ENCODE data around the gene PITPNB.

The PITPNB gene

GRCh38 chr22:27833803-27834202, 85.3 kb downstream of the PITPNB start:
- no peak for TF ChIP-seq GATA2 (IDR thresholded peaks at IDR 0.05; ENCODE audit: low read depth, low read length)
- TF ChIP-seq GATA3 (IDR thresholded peaks at IDR 0.05; ENCODE audit: low read depth, low read length): no peak

GRCh38 chr22:27832606-27833005, 86.5 kb downstream of the PITPNB start:
- TF ChIP-seq GATA2 (IDR thresholded peaks at IDR 0.05; ENCODE audit: low read depth, low read length) (no peak), GATA3 (IDR thresholded peaks at IDR 0.05; ENCODE audit: low read depth, low read length) (no peak)

- no peak for TF ChIP-seq GATA2 (IDR thresholded peaks at IDR 0.05; ENCODE audit: low read depth, low read length)
- no peak for TF ChIP-seq GATA3 (IDR thresholded peaks at IDR 0.05; ENCODE audit: low read depth, low read length)
Observed at GRCh38 chr22:27829620-27830019, 89.4 kb downstream of the PITPNB start.

GRCh38 chr22:27827604-27828587, 91.2 kb downstream of the PITPNB start:
- TF ChIP-seq GATA2 (IDR thresholded peaks at IDR 0.05; ENCODE audit: low read depth, low read length) (no peak), GATA3 (IDR thresholded peaks at IDR 0.05; ENCODE audit: low read depth, low read length) (no peak)

- no peak for TF ChIP-seq GATA2 (IDR thresholded peaks at IDR 0.05; ENCODE audit: low read depth, low read length)
- no peak for TF ChIP-seq GATA3 (IDR thresholded peaks at IDR 0.05; ENCODE audit: low read depth, low read length)
Observed at GRCh38 chr22:27825174-27825573, 93.9 kb downstream of the PITPNB start.

- TF ChIP-seq GATA2 (IDR thresholded peaks at IDR 0.05; ENCODE audit: low read depth, low read length) (no peak), GATA3 (IDR thresholded peaks at IDR 0.05; ENCODE audit: low read depth, low read length) (no peak)
Observed at GRCh38 chr22:27823221-27823620, 95.8 kb downstream of the PITPNB start.

- TF ChIP-seq GATA2 (IDR thresholded peaks at IDR 0.05; ENCODE audit: low read depth, low read length): no peak
- no peak for TF ChIP-seq GATA3 (IDR thresholded peaks at IDR 0.05; ENCODE audit: low read depth, low read length)
Observed at GRCh38 chr22:27820896-27821866, 97.9 kb downstream of the PITPNB start.

- TF ChIP-seq GATA2 (IDR thresholded peaks at IDR 0.05; ENCODE audit: low read depth, low read length) (no peak), GATA3 (IDR thresholded peaks at IDR 0.05; ENCODE audit: low read depth, low read length) (no peak)
Observed at GRCh38 chr22:27816552-27816951, 102.5 kb downstream of the PITPNB start.

GRCh38 chr22:27815826-27816530, 103.1 kb downstream of the PITPNB start:
- TF ChIP-seq GATA2 (IDR thresholded peaks at IDR 0.05; ENCODE audit: low read depth, low read length) (no peak), GATA3 (IDR thresholded peaks at IDR 0.05; ENCODE audit: low read depth, low read length) (no peak)

- TF ChIP-seq GATA2 (IDR thresholded peaks at IDR 0.05; ENCODE audit: low read depth, low read length) (no peak), GATA3 (IDR thresholded peaks at IDR 0.05; ENCODE audit: low read depth, low read length) (no peak)
Observed at GRCh38 chr22:27814993-27815392, 104.1 kb downstream of the PITPNB start.

GRCh38 chr22:27811778-27812177, 107.3 kb downstream of the PITPNB start:
- no peak for TF ChIP-seq GATA2 (IDR thresholded peaks at IDR 0.05; ENCODE audit: low read depth, low read length)
- no peak for TF ChIP-seq GATA3 (IDR thresholded peaks at IDR 0.05; ENCODE audit: low read depth, low read length)

GRCh38 chr22:27810609-27811151, 108.4 kb downstream of the PITPNB start:
- TF ChIP-seq GATA3 (IDR thresholded peaks at IDR 0.05; ENCODE audit: low read depth, low read length) (no peak), GATA2 (IDR thresholded peaks at IDR 0.05; ENCODE audit: low read depth, low read length) (no peak)
